ENCODE data around the gene TSNAX.

TSNAX gene

DNA sequence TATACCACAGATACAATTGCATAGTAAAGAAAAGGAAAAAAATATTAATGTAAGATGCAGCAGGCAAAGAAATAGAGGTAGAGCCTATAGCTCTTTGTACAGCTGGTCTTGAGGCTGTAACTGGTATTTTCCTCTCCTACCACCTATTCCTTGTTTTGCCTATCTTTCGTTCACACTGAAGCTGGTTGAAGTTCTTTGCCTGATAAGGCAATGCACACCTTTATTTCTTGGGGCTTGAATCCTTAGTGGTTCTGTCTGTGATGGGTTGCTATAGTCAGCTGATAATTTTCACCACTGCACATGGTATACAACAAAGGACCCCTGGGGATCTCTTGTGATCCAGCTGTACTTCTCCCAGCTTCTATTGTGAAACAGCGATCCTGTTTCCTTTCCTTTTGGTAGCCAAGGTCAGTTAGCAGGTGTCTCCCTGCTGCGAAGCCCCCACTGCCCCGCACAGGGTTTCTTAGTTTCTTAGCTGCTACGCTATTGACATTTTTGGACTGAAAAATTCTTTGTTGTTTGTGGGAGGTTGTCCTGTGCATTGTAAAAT, 9.9 kb upstream of the TSNAX start:
- in situ Hi-C loops (cut with MboI; ENCODE audit: low sequenced_read_pairs): no loop called here

DNA sequence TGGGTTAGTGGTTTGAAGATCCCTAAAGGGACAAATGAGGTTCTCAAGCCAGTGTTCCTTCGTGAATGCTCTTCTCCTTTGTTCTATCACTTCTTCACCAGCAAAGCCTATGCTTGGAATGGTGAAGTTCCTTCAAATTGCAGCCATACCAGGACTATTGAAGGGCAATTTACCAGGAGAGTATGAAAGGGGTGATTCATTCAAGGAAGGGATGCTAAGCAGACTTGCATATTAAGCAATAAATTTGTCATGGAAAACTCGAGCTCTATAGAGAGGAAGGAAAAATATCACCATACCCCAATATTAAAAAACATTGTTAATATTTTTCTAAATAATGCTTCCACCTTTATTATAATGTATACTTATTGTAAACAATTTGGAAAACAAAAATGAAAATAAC, 9.3 kb upstream of the TSNAX start:
- in situ Hi-C loops (cut with MboI; ENCODE audit: low sequenced_read_pairs): no loop called here

GRCh38 chr1:231522038-231522437, 6.4 kb upstream of the TSNAX start:
- in situ Hi-C loops (cut with MboI; ENCODE audit: low sequenced_read_pairs): no loop called here

DNA sequence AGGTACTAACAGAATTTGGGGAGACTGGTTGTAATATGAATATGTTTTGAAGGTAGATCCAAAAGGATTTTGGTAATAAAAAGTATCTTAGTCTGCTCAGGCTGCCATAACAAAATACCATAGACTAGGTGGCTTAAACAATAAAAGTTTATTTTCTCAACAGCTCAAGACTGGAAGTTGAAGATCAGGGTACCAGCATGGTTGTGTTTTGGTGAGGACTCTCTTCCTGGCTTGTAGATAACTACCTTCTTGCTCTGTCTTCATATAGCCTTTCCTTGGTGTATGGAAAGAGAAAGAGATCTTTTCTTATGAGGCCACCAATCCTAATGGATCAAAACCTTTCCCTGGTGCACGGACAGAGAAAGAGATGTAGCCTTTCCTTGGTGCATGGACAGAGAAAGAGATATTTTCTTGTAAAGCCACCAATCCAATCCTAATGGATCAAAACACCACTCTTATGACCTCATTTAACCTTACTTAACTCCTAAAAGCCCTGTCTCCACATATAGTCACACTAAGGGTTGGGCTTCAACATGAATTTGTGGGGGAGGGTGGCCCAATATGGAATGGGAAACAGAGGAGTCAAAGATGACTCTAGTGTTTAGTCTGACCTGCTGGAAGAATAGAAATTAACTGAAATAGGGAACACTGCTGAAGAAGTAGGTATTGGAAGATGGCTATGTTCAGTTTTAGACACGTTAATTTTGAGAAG, 5.4 kb upstream of the TSNAX start:
- in situ Hi-C loops (cut with MboI; ENCODE audit: low sequenced_read_pairs): no loop called here

GRCh38 chr1:231523816-231524215, 4.7 kb upstream of the TSNAX start:
- in situ Hi-C loops (cut with MboI; ENCODE audit: low sequenced_read_pairs): no loop called here

- in situ Hi-C loops (cut with MboI; ENCODE audit: low sequenced_read_pairs): no loop called here
Measured at GRCh38 chr1:231526536-231526935, 1.9 kb upstream of the TSNAX start.

GRCh38 chr1:231527586-231528171, 790 bp upstream of the TSNAX start:
- in situ Hi-C loops (cut with MboI; ENCODE audit: low sequenced_read_pairs): no loop called here

GRCh38 chr1:231533240-231533639, 4.8 kb downstream of the TSNAX start:
- in situ Hi-C loops (cut with MboI; ENCODE audit: low sequenced_read_pairs): no loop called here

- in situ Hi-C loops (cut with MboI; ENCODE audit: low sequenced_read_pairs): no loop called here
Measured at GRCh38 chr1:231534703-231535159, 6.3 kb downstream of the TSNAX start.

DNA sequence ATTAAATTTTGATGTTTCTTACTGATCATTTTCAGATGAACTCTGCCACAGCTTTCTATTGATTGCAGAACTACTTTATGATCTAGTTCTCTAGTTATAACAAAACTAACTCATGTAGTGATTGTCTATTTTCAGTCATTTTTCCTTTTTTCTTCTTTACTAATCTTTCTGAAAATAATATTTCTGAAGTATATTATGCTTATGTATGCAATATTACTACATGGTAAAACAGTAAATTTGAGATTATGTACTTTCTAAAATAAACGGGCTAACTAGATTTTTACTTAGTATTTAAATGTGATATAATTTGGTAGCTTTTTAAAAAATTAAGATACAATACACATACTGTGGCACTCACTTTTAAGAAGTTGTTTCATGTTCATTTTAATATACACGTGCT, 7.6 kb downstream of the TSNAX start:
- in situ Hi-C loops (cut with MboI; ENCODE audit: low sequenced_read_pairs): no loop called here

DNA sequence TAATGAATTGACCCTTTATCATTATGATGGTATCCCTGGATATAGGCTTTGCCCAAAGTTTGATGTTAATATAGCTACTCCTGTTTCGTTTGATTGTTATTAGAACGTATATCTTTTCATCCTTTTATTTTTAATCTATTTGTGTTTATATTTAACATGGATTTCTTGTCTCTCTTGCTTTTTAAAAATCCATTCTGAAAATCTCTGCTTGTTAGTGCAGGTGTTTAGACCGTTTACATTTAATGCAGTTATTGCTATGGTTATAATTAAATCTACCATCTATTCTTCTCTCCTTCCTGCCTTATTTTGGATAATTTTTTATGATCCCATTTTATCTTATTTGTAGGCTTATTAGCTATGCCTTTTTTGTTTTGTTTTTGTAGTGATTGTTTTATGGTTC, 12.4 kb downstream of the TSNAX start:
- in situ Hi-C loops (cut with MboI; ENCODE audit: low sequenced_read_pairs): no loop called here

GRCh38 chr1:231541842-231542241, 13.4 kb downstream of the TSNAX start:
- in situ Hi-C loops (cut with MboI; ENCODE audit: low sequenced_read_pairs): no loop called here

DNA sequence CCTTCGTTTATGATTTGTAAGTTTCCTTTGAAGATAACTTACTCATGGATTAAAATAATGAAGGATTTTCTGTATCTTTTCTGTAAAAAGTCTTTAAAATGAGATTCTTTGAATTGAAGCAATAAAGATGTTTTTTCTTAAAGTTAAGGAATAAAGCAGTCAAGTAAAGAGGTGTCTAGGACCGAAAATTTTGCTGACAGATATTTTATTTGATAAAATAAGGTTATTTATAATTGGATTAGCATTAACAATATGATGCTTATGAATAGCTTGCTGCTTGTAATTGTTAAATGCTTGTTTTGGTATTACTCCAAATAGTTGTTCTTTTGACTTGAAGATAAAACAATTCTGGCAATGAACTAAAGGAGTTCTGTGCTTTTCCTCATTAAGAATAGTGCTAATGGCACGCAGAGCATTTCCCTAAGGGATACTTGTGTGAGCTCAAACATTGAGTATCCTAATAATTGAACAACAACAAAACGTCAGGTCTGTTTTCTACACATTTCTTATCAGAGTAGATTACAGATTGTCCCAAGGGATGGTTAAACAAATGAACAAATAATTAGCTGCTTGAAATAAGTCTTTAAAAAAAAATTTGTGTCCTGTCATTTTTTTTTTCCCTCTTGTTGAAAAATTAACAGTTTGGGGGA, 16.6 kb downstream of the TSNAX start:
- in situ Hi-C loops (cut with MboI; ENCODE audit: low sequenced_read_pairs): no loop called here

DNA sequence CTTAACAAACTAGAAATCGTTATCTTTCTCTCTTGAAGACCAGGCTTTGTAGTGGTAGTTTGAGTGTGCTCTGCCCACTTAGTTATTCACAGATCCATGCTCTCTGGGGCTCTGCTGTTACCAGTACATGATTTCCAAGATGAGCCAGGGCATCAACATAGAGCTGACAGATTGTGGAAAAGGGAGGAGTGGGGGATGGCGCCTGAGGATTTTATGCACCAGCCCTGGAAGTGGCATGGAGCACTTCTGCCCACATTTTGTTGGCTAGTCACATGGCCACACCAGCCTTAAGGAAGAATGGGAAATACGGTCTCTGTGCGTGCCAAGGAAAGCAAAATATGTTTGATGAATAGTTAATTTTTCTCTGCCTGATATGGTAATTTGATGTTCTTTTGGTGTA, 18.2 kb downstream of the TSNAX start:
- in situ Hi-C loops (cut with MboI; ENCODE audit: low sequenced_read_pairs): no loop called here

GRCh38 chr1:231549733-231550447, 21.4 kb downstream of the TSNAX start:
- in situ Hi-C loops (cut with MboI; ENCODE audit: low sequenced_read_pairs): no loop called here

GRCh38 chr1:231550448-231550781, 21.9 kb downstream of the TSNAX start:
- in situ Hi-C loops (cut with MboI; ENCODE audit: low sequenced_read_pairs): no loop called here

DNA sequence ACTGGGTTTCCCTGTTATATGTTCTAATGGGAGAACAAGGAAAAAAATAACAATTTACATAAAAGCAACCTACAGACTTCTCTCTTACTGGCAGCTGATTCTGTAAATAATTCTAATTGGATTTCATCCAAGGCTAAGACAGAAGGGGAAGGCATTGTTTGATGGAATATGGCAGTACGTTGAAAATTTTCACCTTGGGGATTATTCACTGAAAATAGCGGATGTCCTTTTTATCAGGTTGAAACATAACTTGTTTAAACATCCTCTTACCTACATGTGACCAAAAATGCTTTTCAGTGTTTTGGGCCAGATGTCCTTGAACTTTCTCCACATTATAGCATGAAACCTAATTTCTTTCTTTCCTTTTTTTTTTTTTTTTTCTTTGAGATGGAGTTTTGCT, 24.9 kb downstream of the TSNAX start:
- in situ Hi-C loops (cut with MboI; ENCODE audit: low sequenced_read_pairs): no loop called here

DNA sequence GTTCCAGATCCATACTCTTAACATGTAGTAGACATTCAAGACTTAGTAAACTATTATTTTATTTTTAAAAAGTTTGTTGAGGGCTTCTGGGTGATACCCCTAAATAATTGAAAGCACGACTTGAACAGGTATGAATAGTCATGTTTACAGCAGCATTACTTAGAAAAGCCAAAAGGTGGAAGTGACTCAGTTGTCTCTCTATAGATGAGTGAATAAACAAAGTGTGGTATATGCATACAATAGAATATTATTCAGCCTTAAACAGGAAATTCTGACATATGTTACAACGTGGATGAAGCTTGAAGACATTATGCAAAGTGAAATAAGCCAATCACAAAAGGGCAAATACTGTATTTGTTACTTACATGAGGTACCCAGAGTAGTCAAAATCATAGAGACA, 26.5 kb downstream of the TSNAX start:
- in situ Hi-C loops (cut with MboI; ENCODE audit: low sequenced_read_pairs): no loop called here

DNA sequence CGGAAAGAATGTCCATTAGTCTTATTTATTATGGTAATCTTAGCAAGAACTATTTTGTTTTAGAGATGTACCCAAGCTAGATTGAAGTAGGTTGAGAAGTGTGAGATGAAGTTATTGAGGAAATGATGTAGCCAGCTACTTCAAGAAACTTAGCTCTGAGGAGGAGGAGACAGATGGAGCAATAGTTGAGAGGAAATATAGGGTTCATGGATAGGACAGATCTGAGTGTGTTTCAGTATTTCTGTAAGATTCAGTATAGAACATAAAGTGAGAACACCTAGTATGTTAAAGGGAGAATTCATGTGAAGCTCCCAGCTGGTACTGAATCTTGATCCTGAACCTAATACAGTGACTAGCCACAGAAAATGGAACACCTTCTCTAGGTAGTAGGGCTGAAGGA, 28.9 kb downstream of the TSNAX start:
- in situ Hi-C loops (cut with MboI; ENCODE audit: low sequenced_read_pairs): no loop called here

DNA sequence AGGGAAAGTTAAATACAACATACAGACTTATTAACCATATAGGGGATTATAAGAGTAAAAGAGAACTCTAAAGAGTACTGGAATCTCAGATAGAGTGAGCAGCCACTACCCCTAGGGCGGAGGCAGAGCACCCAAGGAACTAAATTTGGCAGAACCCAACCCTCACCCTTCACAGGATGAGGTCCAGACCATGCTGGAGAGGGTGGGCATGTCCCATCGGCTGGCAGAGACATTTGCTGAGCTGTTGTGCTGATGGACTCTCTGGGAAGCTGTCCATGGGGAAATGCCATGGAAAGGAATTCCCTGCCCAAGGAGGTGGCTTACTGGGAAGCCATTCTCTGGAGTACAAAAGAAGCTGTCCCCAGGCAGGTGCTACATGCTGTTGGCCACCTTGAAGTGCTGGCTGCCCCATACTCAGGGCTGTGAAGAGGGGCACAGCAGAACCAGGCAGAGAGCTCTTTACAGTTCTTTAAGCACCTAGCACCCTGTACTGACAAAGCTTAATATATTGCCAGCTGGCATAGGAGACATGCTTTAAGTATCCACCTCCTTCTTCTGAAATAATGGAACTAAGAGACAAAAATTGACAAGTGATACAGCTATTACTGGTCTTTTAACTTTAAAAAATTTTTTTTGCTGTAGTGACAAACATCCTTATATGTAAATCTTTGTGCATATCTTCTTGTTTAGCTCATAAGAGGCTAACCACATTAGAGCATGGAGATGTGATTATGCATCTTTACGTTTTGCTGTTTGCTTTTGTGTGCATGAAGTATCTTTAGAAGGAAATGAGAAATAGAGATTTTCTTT, 29.6 kb downstream of the TSNAX start:
- in situ Hi-C loops (cut with MboI; ENCODE audit: low sequenced_read_pairs): no loop called here

DNA sequence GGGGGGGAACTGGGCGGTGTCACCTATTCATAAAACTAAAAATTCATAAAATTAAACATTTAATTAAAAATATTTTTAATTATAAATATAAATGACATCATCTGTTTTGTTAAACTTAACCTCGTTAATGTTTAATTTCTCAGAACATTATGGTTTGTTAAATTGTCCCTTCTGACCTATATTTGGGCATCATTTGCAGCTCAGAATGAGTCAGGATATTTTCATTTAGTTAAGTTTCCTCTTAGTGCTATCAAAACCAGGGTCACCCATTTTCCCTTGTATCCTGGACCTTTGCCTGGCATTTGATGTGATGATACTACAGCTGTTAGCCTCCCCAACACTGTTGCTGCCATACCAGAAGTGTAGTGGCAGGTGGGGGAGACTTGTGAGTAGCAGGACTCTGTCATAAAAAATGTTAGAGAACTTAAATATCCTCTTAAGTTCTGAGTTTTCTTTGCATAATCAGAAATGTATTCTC, 30.3 kb downstream of the TSNAX start:
- in situ Hi-C loops (cut with MboI; ENCODE audit: low sequenced_read_pairs): no loop called here

Data from HL-60/S4 (cell line).